Mesenteric fat pad (tissue), 1 donor: ENCODE measurements around the gene CXXC4. TPM values are rescaled to one million over a fixed set of nuclear protein-coding genes. Genes with fewer than 3 reads are reported as not detected.

Experiments used
- DNase-seq: peaks from one replicate; pipeline ENCODE4 v3.0.0-alpha.2; 2020; ENCODE audit warnings: low spot score
- total RNA-seq: library from RNA; stranded (reverse); fragmentation: NEBNext Ultra II Directional; extraction: Animal tissue kit (Norgen Biotek cat#: 25700); gene quantifications from one replicate; pipeline ENCODE4 v1.2.1, GENCODE V29; 2021
- donor health status: DM: yes; HTN: yes; CAD: no.

The CXXC4 gene
- total RNA-seq, 1 donor from 2014 or later: 1.1 TPM

DNA sequence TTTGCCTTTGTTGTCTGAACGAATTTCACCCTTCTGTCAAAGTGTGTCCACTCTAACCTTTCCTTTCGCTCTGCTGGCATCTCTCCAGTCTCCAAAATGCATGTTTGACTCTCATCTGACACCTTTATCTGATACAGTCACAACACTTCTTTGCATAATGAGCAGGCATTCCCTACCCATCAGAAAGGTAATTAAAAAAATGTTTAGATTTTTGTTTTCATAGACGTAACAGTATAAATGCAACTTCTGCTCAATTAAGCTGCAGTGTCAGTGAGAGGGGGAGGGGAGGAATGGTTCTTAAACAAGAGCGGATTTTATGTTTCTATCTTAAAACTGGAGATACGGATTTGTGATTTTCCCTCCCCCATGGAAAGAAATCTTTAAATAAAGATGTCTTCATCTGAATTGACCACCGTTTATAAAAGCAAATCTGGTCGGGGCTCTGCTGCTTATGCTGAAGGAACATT is 70.2 kb downstream of the CXXC4 start:
- no peak for DNase-seq

- DNase-seq: no peak
Measured at GRCh38 chr4:104421566-104421965, 73.1 kb downstream of the CXXC4 start.

DNA sequence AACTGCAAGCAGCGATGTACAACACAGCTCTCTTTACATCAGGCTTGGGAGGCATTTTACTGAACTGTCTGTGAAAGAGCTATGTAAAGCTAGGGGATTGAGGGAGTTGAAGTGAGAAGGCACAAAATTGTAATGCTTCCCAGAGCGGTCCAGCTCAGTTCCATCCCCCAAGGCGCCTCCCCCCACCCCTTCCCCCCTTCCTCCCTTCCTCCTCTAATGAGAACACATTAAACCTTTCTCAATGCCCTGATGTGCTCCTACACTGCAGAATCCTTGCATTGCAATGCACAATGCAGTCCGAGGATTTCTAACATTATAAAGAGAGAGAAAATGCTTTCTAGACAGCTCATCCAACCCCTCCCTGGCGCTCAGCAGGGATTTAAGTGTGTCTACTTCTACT is 73.9 kb downstream of the CXXC4 start:
- no peak for DNase-seq
